ENCODE results near the gene RAPGEF1. TPM values are rescaled to one million over a fixed set of nuclear protein-coding genes. Genes with fewer than 3 reads are reported as not detected.
"Not testable (repeated sequence)": the region's sequence is repeated elsewhere in the genome, so short reads cannot be mapped to it uniquely, and the experiment has no call there.

Gene RAPGEF1
- total RNA-seq, 1 donor from 2014 or later: 31.3 TPM

DNA sequence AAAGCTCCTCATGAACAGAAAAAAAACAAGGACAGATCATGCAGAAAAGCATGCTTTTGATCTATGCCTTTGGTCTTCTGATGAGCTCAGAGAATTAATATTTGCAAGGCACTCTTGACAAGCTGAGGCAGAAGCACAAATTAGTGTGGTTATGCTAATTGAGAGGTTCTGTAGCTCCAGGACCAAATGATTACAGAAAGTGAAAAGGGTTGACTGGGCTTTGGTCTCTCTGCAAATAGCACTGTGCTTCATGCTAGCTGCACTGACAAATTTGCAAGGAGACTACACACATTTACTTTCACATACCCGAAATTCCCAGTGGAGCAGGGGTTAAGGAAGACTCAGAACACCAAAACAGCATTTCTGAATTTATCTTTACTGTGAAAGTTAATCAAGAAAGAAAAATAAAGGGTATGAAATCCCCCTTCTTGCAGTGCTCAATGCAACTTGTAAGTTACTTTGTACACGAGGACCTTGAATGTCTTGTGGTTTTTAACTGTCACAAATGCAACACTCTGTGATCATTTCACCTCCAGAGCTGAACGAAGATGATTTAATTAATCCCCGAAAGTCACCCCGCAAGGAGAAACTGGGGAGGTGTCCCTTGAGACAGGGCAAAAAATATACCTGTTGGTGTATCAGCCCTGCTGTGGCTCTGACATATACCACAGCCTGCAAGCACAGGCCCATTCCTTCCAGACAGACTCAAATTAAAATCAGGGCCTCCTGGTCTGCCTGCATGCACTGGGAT lies 11.9 kb downstream of the RAPGEF1 start:
- peak; percentile 57 for DNase-seq (ENCODE audit: low read depth)

- peak; percentile 89 for DNase-seq (ENCODE audit: low read depth)
Measured at GRCh38 chr9:131727184-131727759, 12.6 kb downstream of the RAPGEF1 start.

- no peak for DNase-seq (ENCODE audit: low read depth)
Measured at GRCh38 chr9:131724683-131725082, 15.2 kb downstream of the RAPGEF1 start.

GRCh38 chr9:131723632-131724031 lies 16.2 kb downstream of the RAPGEF1 start:
- no peak for DNase-seq (ENCODE audit: low read depth)

DNA sequence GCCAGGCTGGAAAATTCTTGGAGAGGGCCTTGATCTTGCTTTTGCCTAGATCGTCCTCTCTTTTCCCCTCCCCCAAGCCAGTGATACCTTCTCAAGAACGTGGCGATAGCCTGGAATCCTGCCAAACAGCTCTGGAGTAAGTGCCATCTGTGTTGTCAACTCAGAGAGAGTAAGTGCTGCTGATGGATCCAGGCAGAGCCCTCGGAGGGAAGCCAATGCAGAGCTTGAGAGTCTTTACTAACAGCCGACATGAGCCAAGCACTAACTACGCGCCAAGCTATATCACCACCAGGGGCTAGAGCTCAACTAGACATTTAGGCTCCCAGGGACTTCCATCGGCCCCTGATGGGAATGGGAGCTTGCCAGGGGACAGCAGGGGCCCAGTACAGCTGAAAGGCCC lies 17.6 kb downstream of the RAPGEF1 start:
- no peak for DNase-seq (ENCODE audit: low read depth)

GRCh38 chr9:131721076-131721475 lies 18.8 kb downstream of the RAPGEF1 start:
- DNase-seq (ENCODE audit: low read depth): peak; percentile 83

GRCh38 chr9:131720330-131720729 lies 19.5 kb downstream of the RAPGEF1 start:
- DNase-seq (ENCODE audit: low read depth): no peak

DNA sequence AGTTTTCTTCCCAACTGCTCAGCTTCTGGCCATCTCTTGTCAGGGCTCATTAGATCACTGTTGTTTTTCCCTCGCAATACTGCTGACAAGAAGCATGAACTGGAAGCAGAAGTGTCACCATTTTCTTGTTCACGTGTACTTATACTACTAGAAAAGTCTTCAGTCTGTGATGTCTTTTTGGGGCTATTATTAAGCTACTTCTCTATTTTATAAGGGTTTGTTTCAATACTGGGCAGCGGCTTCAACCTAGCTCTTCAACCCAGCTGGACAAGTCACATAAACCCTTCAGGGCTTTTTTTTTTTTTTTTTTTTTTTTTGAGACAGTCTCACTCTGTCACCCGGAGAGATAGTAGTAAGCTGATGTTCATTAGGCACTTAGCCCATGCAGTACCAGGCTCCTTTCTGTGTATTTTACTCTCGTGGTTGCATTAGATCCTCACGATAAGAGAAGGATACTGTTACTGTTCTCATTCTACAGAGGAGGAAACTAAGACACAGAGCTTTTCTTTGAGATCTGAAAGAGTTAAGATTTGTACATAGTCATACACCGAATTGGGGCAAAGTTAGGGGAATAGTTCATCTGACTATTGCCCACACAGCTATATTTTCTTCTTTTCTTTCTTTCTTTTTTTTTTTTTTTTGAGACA lies 20.5 kb downstream of the RAPGEF1 start:
- no peak for DNase-seq (ENCODE audit: low read depth)

GRCh38 chr9:131717719-131718460 lies 22.0 kb downstream of the RAPGEF1 start:
- no peak for DNase-seq (ENCODE audit: low read depth)

DNA sequence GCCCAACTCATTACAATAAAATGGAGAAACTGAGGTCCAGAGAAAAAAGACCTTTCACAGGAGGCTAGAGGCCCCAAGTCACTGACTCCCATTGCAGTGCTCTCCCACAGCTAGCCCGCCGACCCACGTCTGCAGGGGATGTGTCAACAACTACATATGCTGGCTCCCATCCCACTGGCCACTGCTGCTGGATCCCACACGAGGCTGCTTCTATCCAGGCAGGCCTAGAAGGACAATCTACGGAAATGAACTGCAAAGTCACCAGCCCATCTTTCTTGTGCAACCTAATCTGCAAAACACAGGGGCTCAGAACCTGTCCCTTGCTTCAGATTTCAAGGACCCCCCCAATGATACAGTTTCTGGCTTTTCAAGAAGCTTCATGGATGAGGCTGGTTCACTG lies 24.0 kb downstream of the RAPGEF1 start:
- no peak for DNase-seq (ENCODE audit: low read depth)

GRCh38 chr9:131714821-131715220 lies 25.1 kb downstream of the RAPGEF1 start:
- DNase-seq (ENCODE audit: low read depth): no peak

GRCh38 chr9:131714161-131714646 lies 25.7 kb downstream of the RAPGEF1 start:
- DNase-seq (ENCODE audit: low read depth): peak; percentile 92

- no peak for DNase-seq (ENCODE audit: low read depth)
Measured at GRCh38 chr9:131713016-131713415, 26.9 kb downstream of the RAPGEF1 start.

DNA sequence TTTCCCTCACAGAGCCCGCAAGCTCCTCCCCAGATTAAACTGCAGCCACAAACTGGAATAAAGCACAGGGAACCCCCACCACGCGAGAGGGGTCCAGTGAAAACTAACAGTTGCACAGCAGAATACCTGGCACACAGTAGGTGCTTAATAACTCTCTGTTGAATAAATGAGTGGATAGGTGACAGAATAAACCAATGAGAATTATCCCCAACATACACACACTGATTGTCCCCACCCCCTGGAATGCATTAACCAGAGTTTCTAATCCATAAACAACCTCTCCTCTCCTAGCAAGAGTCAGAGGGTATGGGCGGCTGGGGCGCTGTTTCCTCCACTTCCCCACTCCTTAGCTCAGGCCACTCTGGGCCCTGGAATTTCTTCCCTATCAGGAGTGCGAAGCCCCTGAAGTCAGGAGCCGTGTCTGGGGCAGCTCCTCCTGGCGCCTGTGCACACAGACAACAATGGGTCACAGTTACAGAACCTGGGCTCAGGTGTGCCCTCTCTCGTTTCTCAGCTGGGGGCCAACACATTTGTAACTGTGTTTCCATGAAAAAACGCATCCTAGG lies 27.6 kb downstream of the RAPGEF1 start:
- DNase-seq (ENCODE audit: low read depth): no peak

GRCh38 chr9:131709771-131710431 lies 30.0 kb downstream of the RAPGEF1 start:
- DNase-seq (ENCODE audit: low read depth): peak; percentile 70

DNA sequence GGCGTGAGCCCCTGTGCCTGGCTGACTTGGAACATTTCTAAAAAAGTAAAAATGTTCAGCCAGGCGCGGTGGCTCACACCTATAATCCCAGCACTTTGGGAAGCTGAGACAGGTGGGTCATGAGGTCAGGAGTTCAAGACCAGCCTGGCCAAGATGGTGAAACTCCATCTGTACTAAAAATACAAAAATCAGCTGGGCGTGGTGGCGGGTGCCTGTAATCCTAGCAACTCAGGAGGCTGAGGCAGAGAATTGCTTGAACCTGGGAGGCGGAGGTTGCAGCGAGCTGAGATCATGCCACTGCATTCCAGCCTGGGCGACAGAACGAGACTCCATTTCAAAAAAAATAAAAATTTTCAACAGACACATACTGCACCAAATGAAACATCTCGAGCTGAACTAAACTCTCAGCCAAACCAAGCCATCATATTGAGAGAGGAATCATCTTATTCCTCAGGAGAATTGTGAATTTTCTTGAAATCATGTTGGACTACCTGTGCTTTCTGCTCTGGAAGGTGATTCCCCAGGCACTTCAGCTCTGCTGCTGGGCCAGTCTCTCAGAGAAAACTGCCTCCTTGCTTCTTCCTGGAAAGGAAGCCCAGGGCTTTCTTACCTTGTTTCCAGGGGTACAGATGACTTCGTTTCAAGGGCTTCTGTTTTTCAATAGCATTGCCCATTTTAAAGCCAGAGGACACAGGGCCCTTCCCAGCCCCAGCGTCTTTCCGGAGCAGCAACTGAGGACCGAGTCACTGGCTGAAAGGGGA lies 30.7 kb downstream of the RAPGEF1 start:
- DNase-seq (ENCODE audit: low read depth): not testable (repeated sequence)

GRCh38 chr9:131708226-131709002 lies 31.5 kb downstream of the RAPGEF1 start:
- DNase-seq (ENCODE audit: low read depth): no peak

GRCh38 chr9:131707733-131708157 lies 32.1 kb downstream of the RAPGEF1 start:
- DNase-seq (ENCODE audit: low read depth): peak; percentile 73

DNA sequence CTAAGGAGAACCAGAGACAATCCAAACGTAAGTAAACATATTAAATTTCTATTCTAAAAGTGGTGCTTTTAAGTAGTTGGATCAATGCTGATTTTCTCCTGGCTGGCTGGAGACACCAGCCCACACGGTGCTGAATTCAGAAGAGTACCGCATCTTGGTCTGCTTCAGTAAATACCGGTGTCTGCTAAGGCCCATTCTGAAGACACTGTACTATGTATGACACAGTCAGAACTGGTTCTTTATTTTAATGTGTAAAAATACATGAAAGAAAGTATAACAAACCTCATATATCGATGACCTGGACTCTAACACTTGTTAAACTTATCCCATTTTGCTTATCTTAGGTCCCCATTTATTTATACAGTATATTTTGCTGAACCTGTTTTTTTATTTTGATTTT lies 32.8 kb downstream of the RAPGEF1 start:
- DNase-seq (ENCODE audit: low read depth): no peak

DNA sequence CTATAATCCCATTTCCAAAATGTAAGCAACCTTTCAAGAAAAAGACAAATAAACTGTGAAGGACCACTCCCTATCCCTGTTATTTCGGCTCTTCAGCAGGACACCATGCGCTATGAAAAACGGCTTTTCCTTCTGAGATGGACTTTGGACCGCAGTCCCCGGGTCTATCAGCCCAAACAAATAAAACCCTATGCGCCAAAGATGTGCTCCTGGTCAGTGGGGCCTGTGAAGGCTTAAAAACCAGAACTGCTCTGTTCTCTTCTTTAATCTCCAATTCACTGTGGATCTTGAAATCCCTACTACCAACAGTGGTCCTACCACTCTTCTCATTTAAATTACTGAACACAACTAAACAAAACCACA lies 33.3 kb downstream of the RAPGEF1 start:
- no peak for DNase-seq (ENCODE audit: low read depth)
